ENCODE results near the gene EBF4.
"Not testable (repeated sequence)": the region's sequence is repeated elsewhere in the genome, so short reads cannot be mapped to it uniquely, and the experiment has no call there.

EBF4 gene

GRCh38 chr20:2796011-2796660 lies 103.6 kb downstream of the EBF4 start:
- no peak for DNase-seq (ENCODE audit: low read depth in 2 of 2)

GRCh38 chr20:2797136-2797983 lies 104.8 kb downstream of the EBF4 start:
- DNase-seq (ENCODE audit: low read depth in 2 of 2), result no peak

- no peak for DNase-seq (ENCODE audit: low read depth in 2 of 2)
Measured at GRCh38 chr20:2798095-2798805, 105.7 kb downstream of the EBF4 start.

GRCh38 chr20:2798814-2799213 lies 106.2 kb downstream of the EBF4 start:
- no peak for DNase-seq (ENCODE audit: low read depth in 2 of 2)

GRCh38 chr20:2799271-2799670 lies 106.7 kb downstream of the EBF4 start:
- DNase-seq (ENCODE audit: low read depth in 2 of 2), result no peak

GRCh38 chr20:2799688-2800520 lies 107.3 kb downstream of the EBF4 start:
- DNase-seq (ENCODE audit: low read depth in 2 of 2), result no peak

- no peak for DNase-seq (ENCODE audit: low read depth in 2 of 2)
Measured at GRCh38 chr20:2800521-2801285, 108.1 kb downstream of the EBF4 start, which contains the start of gene CPXM1. TSS of gene CPXM1 (minus strand) at chr20:2800627. CDS start at chr20:2800572, 55 bp downstream.

GRCh38 chr20:2801286-2801728 lies 108.7 kb downstream of the EBF4 start:
- DNase-seq (ENCODE audit: low read depth in 2 of 2), result no peak

GRCh38 chr20:2804041-2804828 lies 111.7 kb downstream of the EBF4 start:
- DNase-seq (ENCODE audit: low read depth in 2 of 2), result no peak

GRCh38 chr20:2804852-2805688 lies 112.5 kb downstream of the EBF4 start:
- DNase-seq (ENCODE audit: low read depth in 2 of 2), result no peak

GRCh38 chr20:2805689-2806350 lies 113.2 kb downstream of the EBF4 start:
- no peak for DNase-seq (ENCODE audit: low read depth in 2 of 2)

GRCh38 chr20:2806351-2806701 lies 113.7 kb downstream of the EBF4 start:
- no peak for DNase-seq (ENCODE audit: low read depth in 2 of 2)

- no peak for DNase-seq (ENCODE audit: low read depth in 2 of 2)
Measured at GRCh38 chr20:2807019-2807418, 114.4 kb downstream of the EBF4 start.

GRCh38 chr20:2807929-2808328 lies 115.3 kb downstream of the EBF4 start:
- not testable (repeated sequence) for DNase-seq (ENCODE audit: low read depth in 2 of 2)

- DNase-seq (ENCODE audit: low read depth in 2 of 2), result no peak
Measured at GRCh38 chr20:2809690-2810089, 117.1 kb downstream of the EBF4 start.
